Fibroblast of skin of left biceps (primary cell): ENCODE results near the gene ADCYAP1R1.

ENCODE experiments used
- DNase-seq, 2 experiments: peaks; one replicate each; pipeline ENCODE4 v3.0.0-alpha.2; 2013; ENCODE audit warnings: low read depth in 2 of 2

The ADCYAP1R1 gene

DNA sequence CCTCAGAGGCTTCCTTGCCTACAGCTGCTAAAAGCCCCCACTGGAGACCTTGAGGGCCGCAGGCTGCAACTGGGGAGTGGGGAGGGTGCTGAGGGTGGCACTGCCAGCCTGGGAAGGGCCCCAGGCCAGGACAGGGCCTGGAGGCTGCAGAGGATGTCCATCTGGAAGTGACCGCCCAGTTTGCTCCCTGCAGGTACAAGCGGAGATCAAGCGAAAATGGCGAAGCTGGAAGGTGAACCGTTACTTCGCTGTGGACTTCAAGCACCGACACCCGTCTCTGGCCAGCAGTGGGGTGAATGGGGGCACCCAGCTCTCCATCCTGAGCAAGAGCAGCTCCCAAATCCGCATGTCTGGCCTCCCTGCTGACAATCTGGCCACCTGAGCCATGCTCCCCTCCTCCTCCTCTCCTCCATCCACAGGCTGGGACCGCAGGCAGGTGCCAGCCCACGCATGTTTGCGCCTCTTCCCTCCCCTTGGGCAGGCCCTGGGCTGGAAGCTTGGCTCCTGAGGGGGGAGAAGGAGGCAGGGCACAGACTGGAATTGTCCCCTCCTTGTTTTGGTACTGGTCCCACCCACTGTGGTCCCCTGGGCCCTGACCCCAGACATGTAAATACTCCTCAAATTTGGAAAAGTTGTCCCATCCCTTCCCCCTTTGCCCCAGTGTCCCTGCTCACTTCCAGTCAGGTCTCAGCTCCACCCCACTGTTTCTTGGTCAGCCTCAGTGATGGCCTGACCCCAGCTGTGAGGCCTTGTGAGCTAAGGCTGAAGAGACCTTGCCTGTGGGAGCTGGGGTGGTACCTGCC is 54.4 kb downstream of the ADCYAP1R1 start:
- no peak for DNase-seq

DNA sequence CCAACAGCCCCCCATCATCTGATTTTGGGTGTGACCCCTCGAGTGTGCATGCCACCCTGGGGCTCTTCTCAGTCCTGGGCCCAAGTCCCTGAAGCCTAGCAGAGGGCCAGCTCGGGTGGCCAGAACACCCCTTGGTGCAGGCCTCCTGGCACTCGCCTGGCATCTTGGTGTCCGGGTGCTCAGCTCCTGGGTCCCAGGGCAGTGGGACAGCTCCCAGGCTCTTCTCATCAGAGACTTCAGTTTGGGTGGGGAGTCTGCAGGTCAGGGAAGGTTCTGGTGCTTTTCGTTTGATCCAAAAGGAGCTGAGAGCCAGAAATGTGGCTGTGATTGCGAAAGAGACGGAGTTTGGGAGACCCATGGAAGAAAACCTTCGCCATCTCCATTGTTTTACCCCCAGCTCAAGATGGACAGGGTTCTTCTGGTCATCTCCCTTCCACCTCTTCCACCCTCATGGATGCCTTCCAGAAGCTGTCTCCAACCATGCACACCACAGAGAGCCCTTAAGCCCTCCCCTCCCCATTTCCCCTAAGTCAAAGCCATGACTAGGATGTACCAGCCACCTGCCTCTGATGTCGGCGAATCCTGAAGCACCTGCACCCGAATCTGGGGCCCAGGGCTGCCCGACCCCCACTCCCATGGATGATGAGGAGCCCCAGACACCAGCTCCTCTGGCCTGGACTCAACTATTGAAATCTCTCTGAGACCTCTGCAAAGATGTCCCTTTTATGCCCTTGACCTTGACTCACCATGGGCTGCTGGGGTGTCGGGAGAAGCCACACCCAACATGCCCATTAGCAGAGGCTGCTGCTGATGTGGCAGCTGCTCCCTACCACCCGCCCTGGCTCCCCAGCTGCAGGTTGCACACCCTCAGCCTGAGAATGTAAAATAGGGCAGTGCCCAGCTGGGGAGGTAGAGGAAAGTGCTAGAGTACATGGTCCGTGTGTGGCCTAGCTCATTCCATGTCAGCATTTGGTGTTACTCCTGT is 55.3 kb downstream of the ADCYAP1R1 start:
- DNase-seq: no peak

DNA sequence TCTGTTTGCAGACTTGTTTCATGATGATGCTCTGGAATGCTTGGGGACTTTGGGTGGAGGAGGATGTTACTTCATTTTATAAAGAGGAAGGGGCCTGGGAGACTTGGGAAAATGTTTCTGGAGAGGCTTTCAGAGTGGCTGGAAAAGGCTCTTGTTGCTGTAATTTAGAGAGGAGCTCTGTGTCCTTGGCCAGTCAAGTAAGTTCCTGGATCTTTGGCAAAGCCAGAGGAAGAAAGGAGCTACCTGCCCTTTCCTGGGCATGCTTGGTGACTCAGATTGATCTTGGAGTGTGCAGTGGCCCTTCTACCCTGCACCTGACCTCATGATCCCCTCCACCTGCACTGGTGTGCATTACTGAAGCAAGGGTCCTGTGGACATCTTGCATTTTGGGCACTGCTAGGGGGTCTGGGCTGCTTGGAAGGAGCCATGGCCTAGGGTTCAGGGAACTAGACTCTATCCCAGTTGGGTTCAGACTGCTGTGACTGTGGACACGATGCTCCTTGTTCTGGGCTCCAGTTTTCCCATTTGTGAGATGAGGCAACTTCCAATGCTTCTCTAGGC is 56.1 kb downstream of the ADCYAP1R1 start:
- no peak for DNase-seq

DNA sequence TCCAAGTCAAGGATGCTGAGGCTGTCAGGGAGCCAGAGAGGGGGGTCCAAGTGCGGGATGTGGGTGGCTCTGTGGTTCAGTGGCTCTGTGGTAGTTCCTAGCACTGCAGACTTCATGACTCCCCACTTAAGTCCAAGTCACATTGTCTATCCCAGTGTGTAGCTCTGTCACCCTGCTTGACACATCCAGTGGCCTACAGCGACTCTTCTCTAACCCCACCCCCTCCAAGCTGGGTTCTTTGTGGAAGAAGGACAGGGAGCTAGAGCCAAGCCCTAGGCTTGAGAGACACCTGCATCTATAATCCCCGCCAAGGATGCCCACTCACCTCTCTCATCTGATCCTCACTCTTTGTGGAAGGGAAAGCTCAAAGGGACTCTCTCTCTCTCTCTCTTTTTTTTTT is 57.6 kb downstream of the ADCYAP1R1 start:
- DNase-seq: no peak

DNA sequence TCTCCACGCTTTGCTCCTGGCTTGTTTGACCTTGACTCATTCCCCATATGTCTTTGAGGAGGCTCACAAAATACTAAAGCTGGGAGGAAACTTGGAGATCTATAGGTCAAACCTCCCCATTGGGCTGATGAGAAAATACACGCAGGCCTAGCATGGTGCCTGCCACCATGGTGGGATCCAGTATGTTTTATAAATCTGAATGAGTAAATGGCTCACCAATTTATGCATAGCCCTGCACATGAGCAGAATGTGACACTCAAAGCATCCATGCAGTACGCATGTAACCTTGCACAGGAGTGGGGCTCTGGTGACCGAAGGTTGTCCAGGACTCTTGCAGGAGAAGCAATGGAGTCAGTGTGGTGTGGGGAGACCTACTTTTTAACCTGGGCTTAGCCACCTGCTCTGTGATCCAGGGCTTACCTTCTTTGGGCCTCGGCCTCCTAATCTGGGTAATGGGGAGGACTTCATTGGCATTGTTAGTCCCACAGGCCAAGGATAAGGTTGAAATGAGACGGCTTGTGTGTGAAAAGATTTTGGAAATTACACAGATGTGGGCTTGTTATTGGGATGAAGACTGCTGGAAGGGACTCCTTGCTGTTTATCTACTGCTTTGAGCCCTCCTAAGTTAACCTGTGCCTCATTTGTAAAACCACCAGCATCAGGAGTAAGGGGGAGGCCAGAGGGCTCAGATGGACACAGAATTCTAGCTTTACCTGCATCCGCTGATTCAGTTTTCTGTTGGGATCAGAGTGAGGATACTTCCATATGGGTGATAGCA is 58.4 kb downstream of the ADCYAP1R1 start:
- DNase-seq: no peak

DNA sequence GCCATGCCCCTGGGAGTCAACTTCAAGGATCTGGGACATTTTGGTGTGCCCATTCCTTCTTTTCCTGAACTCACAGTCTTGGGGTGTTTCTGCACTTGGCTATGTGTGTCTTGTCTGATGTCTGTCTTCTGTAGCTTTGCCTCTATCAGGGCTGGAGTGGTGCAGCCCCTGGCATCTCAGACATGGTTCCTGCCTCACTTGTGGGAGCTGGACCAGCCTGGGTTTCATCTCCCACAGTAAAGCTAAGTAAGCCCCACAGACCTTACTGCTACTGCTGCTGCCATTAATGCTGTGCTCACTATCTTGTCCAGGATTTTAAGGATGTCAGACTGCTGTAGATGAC is 59.0 kb downstream of the ADCYAP1R1 start:
- DNase-seq: no peak

DNA sequence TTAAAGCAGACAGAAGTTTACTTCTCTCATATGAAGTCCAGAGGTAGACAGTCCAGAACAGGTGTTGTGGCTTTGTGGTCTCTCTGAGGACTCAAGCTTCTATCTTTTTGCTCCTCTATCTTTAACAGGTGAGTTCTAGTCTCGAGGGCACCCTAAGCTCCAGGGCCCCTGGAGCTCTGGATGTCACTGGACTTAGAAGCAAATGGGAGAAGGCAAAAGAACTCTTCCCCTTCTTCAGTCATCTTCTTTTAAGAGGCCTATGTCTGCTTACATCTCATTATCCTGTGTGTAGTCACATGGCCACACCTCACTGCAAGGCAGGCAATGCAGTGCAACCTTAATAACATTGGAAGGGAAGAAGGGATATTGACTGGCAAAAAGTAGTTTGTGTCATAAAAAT is 61.6 kb downstream of the ADCYAP1R1 start:
- no peak for DNase-seq

DNA sequence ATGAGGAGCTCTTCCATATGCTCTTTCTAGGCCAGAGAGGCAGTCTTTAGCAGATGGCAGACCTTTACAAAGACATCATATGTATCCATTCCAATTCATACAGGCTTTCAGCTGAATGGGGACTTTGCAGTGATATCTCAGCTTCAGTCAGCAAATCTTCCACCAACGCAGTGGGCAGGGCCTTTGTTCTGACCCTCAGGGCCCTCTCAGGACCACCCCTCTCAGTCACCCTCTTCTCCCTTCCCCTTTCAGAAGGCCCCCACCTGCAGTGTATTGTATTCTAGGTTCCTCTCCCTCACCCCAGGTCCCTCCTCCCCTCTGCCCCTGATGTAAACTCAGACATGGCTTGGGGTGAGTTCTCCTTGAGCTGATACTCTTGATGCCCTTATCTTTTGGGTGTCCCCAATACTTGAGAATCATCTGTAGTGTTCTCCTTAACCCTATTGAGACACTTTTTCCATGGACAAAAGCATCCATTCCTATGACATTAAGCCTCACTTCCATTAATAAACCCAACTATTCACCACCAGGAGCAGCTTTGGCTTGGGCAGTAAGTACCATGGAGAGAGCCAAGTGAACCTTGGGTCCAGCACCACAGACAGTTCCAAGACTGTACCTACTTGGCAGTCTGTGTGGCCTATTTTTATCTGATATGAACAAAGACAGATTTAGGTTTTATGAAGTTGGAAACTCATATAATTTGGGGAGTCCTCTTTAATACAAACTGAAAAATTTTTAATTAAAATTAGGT is 62.7 kb downstream of the ADCYAP1R1 start:
- peak in 1 of 2 experiments; percentile 9 for DNase-seq

DNA sequence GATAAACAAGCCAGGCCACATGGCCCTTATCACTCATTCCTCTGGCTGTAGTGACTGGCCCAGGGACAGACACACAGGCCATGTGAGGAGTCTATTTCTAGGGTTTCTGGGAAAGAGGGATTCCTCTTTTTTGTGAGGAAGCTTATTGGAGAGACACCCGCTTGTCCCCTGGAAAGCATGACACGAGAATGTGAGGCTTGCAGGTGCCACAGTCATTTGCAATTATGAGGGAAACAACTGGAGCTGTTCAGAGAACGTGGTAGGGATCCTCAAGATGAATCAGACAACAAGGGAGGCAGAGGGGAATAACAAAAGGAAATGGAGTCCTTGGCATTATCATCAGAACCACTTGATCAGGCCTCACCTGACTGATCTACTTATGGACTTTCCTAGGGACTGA is 64.5 kb downstream of the ADCYAP1R1 start:
- no peak for DNase-seq

DNA sequence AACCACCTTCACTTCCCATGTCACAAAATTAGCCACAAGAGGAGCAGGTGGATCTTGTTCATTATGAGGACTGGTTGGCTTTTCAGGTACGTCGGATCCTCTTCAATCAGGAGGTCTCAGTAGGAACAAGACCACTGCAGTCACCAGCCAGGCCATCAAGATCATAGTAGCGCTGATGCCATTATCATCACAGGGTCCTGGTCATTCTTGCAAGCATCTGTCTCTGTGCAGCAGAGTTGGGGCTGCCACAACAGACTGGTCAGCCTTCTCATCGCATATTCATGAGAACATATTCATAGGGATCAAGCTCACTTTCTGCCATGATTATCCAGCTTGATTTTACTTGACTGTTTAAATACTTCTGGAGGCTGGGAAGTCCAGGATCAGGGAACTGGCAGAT is 67.1 kb downstream of the ADCYAP1R1 start:
- no peak for DNase-seq

DNA sequence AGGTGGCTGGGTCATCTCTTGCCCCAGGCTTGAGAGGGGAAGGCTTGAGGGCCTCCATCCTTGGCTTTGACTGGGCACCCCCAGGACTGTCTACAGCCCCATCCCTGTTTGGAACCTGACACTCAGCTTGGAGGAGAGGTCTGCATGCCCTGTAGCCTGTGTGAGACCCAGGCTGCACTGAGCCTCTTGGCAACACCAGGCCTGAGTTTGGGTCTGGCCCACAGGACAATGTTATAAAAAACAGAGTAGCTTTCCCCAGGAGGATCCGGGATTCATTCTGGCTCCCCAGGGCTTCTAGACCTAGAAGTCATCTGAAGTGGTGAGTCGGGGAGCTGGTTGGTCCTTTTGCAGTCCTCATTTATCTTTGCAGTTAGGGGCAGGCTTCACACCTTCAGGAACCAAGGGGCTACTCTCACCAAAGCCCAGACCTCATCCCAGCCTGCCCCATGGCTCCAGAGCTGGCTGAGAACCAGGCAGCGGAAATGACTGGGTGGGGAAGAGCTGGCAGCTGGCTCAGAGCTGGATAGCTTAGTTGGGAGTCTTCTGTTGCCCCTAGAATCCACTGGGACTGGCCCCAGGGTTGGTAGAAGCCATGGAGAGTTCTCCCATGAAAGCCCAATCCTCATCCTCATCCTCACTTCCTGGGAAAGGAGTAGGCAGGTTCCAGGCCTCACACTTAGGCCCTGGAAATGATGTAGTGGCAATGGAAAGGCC is 68.8 kb downstream of the ADCYAP1R1 start:
- DNase-seq: no peak

DNA sequence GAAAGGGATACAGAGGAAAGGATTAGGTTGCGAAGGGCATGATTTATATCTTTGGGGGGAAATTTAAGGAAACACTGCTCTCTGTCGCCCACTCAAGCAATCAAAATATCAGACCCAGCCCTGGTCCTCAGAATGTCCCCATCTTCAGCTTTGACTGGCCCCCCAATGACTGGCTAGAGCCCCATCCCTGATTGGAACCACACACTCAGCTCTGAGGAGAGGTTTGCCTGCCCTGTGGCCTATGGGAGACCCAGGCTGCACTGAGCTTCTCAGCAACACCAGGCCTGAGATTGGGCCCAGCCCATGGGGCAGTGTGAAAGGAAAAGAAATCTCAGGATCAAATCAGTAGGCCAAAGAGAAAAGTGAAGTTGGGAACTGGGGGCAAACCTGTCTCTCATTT is 69.5 kb downstream of the ADCYAP1R1 start:
- DNase-seq: no peak

DNA sequence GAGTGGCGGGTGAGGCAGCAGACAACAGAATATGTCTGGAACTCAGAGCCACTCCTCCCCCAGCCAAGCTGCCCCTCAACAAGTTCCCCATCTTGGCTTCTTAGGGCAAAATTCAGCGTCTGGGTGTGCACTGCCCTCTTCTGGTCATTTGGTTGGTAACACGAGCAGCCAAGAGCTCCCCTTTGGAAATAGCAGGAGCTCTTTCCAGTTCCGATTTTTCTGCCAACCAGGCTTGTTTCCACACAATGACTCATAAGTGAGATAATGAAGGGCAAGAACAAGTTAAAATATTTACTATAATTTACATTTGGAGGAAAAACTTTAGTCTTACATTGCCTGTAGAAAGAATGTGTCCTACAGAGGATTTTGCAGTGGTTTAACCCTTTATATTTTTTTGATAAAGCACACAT is 70.5 kb downstream of the ADCYAP1R1 start:
- peak; percentile 53 to 57 for DNase-seq

DNA sequence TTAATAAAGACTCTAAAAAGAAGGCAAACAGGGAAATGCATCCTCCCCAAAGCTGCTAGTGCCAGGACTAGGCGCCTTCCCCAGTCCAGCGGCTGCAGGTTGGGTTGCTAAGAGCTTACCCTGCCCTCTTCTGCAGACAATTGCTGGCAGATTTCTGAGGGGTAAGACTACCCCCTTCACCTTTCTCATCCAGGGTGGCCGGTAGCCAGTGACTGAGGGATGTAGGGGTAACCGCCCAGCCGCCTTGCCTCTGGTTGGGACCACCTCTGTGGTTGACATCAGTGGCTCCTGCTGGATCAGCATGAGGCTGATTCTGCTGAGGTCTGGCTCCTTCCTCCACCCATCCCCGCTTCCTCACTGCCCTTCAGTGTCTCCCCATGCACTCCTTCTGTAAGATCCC is 71.2 kb downstream of the ADCYAP1R1 start:
- no peak for DNase-seq

DNA sequence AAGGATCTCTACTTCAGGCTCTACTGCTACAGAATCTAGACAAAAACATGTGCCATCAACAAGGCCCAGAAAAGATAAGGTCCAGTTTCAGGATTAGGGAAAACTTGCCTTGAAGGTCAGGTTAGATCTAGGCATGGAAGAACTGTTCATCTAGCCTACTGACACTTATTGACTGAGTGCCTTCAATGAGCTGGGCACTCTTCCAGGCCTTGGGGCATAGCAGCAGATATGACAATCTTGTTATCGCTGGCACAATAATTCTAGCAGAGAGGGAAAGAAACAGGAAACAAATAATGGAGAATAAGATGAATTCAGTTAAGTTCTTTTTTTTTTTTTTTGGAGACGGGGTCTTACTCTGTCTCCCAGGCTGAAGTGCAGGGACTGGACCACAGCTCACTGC is 71.6 kb downstream of the ADCYAP1R1 start:
- DNase-seq: no peak

DNA sequence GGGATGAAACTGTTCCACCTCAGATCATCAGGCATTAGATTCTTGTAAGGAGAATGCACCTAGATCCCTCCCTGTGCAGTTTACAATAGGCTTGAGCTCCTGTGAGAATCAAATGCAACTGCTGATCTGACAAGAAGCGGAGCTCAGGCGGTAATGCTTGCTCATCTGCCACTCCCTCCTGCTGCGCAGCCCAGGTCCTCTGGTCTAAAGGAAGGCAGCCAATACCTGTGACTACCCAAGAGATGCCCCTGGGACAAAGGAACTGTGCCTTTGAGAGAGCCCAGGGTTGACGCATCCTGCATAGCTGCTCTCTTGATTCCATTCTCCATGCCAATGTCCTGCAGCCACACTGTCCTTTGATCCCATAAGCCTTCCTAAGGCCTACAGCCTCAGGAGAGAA is 73.1 kb downstream of the ADCYAP1R1 start:
- DNase-seq: no peak

DNA sequence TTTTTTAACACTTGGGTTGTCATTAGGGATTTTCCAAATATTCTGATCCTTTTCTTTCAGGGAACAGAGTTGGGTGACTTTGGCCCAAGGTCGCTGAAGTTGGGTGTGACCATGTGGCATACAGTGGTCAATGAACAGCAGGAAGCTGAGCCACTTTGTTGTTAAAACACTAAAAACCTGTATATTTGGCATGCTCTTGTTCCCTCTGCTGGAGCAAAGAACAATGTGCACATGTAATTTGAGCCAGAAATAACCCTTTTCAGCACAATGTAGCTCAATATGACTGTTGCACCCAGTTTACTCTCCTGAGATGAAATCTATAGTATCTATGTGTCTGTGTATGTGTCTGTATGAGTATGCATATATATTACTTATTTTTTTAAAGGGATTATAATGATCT is 74.9 kb downstream of the ADCYAP1R1 start:
- no peak for DNase-seq

DNA sequence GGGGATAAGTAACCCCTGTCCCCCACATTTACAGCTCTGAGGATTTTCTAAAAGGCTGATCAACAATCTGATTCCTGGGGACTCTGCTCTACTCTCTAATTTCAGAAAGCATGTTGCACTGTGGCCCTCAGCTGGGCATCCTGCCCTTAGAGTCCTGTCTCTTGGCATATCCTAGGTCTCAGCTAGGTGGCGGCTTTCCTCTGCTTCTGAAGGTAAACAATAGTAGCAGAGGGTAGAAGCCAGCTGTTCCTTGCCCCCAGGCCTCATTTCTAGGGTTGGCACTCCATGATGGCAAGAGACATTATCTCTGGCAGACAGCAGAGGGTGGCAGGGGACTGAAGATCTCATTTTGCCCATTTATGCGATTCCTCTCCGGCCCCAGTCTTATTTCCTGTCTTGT is 77.0 kb downstream of the ADCYAP1R1 start:
- no peak for DNase-seq

DNA sequence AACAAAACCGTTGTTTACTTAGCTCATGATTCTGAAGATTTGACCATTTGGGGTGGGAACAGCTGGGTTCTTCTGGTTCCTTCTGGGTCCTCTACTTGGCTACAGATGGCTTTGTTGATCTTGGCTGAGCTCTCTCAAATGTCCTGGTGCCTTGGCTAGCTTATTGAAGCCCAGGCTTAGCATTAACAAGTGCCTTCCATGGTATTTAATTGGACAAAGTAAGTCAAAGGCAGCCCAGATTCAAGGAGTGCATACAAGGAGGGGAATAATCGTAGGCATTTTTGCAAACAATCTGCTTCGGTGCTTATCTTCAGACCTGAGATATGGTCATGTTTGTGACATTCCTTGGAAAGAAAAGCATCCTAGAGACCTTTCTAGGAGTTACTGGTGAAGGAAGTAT is 81.4 kb downstream of the ADCYAP1R1 start:
- no peak for DNase-seq
